ENCODE data around the gene HOXB13.

Gene HOXB13

DNA sequence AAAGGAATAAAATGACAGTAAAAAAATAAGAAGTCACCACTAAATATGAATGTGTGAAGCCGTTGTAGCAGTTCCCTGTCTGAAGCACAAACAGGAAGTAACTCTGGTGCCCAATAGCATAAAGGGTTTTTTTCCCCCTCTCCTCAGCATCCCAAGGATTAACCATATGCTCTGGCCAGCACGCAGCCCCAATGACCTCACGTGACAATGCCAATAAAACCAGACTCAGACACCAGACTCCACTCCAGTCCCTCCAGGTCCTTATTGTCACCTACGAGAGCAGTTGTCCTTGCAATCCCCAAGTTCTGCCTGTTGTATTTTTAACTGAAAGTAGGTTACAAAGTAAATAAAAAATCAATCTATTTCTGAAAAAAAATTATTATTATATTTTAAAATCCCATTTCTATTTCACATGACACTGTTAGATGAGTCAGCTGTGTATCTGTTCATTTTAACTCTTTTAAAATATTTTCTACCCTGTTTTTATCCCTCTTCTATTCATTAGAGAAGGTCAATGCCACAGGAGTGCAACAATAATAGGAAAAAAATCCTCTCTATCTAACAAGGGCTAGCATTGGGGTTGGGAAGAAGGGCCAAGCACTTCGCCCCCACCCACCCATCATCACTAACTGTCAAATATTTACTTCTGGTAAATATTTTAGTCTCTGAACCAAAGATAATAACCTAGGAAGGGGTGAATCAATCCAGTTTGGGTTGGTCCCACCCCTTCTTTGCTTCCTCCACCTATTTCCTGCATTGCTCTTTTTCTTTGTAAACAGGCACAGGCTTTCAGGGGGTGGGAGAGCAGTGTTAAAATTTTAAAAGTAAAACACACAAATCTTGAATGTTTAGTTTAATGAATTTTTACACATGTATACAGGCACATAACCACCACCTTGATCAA is 12.8 kb downstream of the HOXB13 start:
- H3K36me3 Mint-ChIP-seq (ENCODE audit: low read depth), result no peaks in the 10 kb centered on the region
- H3K4me3 Mint-ChIP-seq, result no peak overlapping the region
- H3K9me3 Mint-ChIP-seq, result peaks cover 4% of the 10 kb centered on the region
- H3K27ac Mint-ChIP-seq, result no peak overlapping the region
- H3K27me3 Mint-ChIP-seq, result peaks cover 83% of the 10 kb centered on the region
- ATAC-seq (no peak), DNase-seq (no peak)
- peaks cover 18% of the 10 kb centered on the region for H3K4me1 Mint-ChIP-seq

GRCh38 chr17:48711128-48711527 is 17.4 kb downstream of the HOXB13 start:
- Mint-ChIP-seq H3K27me3 (peaks cover 74% of the 10 kb centered on the region), H3K36me3 (ENCODE audit: low read depth) (no peaks in the 10 kb centered on the region), H3K4me1 (no peaks in the 10 kb centered on the region), H3K27ac (no peak overlapping the region), H3K9me3 (no peaks in the 10 kb centered on the region), H3K4me3 (no peak overlapping the region)
- DNase-seq (no peak), ATAC-seq (no peak)

GRCh38 chr17:48704361-48705248 is 23.9 kb downstream of the HOXB13 start:
- no peak for ATAC-seq
- Mint-ChIP-seq H3K36me3 (ENCODE audit: low read depth) (no peaks in the 10 kb centered on the region), H3K4me3 (no peak overlapping the region), H3K27ac (no peak overlapping the region), H3K4me1 (no peaks in the 10 kb centered on the region), H3K27me3 (peaks cover 60% of the 10 kb centered on the region), H3K9me3 (no peaks in the 10 kb centered on the region)
- no peak for DNase-seq

GRCh38 chr17:48701864-48702532 is 26.6 kb downstream of the HOXB13 start:
- Mint-ChIP-seq H3K36me3 (ENCODE audit: low read depth) (no peaks in the 10 kb centered on the region), H3K4me1 (no peaks in the 10 kb centered on the region), H3K27ac (no peak overlapping the region), H3K9me3 (no peaks in the 10 kb centered on the region), H3K4me3 (no peak overlapping the region), H3K27me3 (peaks cover 54% of the 10 kb centered on the region)
- no peak for DNase-seq
- ATAC-seq, result no peak

GRCh38 chr17:48693178-48693577 is 35.4 kb downstream of the HOXB13 start:
- DNase-seq (no peak), ATAC-seq (no peak)
- H3K4me3 Mint-ChIP-seq, result no peak overlapping the region
- peaks cover 4% of the 10 kb centered on the region for H3K9me3 Mint-ChIP-seq
- no peaks in the 10 kb centered on the region for H3K4me1 Mint-ChIP-seq
- no peak overlapping the region for H3K27ac Mint-ChIP-seq
- H3K36me3 Mint-ChIP-seq (ENCODE audit: low read depth), result no peaks in the 10 kb centered on the region
- H3K27me3 Mint-ChIP-seq, result peaks cover 36% of the 10 kb centered on the region

DNA sequence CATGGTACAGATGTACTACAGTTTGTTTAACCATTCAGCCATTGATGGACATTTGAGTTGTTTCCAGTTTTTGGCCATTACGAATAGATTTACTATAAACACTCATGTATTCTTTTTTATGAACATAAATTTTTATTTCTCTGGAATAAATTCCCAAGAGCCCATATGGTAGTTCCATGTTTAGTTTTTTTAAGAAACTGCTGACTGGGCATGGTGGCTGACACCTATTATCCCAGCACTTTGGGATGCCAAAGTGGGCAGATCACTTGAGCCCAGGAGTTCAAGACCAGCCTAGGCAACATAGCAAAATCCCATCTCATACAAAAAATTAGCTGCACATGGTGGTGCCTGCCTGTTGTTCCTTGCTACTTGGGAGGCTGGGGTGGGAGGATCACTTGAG is 36.5 kb downstream of the HOXB13 start:
- DNase-seq (no peak), ATAC-seq (no peak)
- Mint-ChIP-seq H3K4me3 (no peak overlapping the region), H3K27me3 (peaks cover 26% of the 10 kb centered on the region), H3K36me3 (ENCODE audit: low read depth) (no peaks in the 10 kb centered on the region), H3K27ac (no peak overlapping the region), H3K9me3 (peaks cover 4% of the 10 kb centered on the region), H3K4me1 (no peaks in the 10 kb centered on the region)

- ATAC-seq, result no peak
- H3K27me3 Mint-ChIP-seq, result peaks cover 22% of the 10 kb centered on the region
- H3K36me3 Mint-ChIP-seq (ENCODE audit: low read depth), result no peaks in the 10 kb centered on the region
- H3K9me3 Mint-ChIP-seq, result peaks cover 4% of the 10 kb centered on the region
- no peak overlapping the region for H3K4me3 Mint-ChIP-seq
- no peak for DNase-seq
- H3K4me1 Mint-ChIP-seq, result no peaks in the 10 kb centered on the region
- H3K27ac Mint-ChIP-seq, result no peak overlapping the region
These were observed 37.9 kb downstream of the HOXB13 start for GRCh38 chr17:48690655-48691054.

DNA sequence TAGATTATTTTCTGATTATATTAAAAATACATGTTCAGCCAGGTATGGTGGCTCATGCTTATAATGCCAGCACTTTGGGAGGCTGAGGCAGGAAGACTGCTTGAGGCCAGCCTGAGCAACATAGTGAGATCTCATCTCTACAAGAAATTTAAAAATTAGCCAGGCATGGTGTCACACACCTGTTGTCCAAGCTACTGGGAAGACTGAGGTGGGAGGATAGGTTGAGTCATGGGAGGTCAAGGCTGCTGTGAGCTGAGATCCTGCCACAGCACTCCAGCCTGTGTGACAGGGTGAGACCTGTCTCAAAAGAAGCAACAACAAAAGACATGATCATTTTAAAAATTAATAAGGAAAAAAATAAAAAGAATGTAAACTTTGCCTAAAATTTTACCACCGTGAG is 46.9 kb downstream of the HOXB13 start:
- H3K27ac Mint-ChIP-seq, result no peak overlapping the region

DNA sequence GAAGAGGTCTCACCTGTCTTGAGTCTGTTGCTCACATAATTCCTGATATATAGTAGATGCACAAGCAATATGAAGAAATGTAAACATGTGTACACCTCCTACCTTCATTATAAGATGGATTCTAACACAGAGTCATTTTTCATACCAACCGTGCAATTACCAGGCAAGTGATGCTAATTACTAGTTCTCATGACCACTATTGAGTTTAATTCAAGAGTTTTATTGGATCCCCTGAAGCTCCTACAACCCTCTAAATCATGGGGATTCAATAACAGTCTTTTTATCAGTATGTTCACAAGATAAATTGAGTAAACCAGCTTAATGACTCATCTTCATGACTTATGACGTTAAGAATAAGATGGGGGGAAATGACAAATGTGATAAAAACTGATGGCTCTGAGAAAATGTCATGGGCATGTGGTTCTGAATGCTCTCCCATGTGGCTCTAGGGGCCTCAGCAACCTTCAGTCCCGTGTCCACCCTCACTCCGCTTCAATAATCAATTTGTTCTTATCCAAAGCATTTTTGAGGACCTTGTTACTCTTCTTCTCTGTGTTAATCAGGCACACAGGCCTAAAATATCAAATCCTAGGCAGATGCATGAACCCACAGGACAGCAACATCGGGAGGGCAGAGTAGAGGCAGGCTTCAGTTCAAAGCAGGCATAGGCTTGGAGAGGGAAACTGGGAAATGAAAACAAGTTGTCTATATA is 49.0 kb downstream of the HOXB13 start:
- Mint-ChIP-seq H3K9me3 (no peaks in the 10 kb centered on the region), H3K27ac (no peak overlapping the region), H3K4me3 (no peak overlapping the region), H3K36me3 (ENCODE audit: low read depth) (no peaks in the 10 kb centered on the region), H3K27me3 (peaks cover 22% of the 10 kb centered on the region), H3K4me1 (no peaks in the 10 kb centered on the region)
- ATAC-seq (no peak), DNase-seq (no peak)

More for the DNA sequence above, 46.9 kb downstream of the HOXB13 start:
- no peak for ATAC-seq
- DNase-seq, result no peak
- Mint-ChIP-seq H3K4me3 (no peak overlapping the region), H3K4me1 (no peaks in the 10 kb centered on the region), H3K9me3 (no peaks in the 10 kb centered on the region), H3K27me3 (peaks cover 22% of the 10 kb centered on the region), H3K36me3 (ENCODE audit: low read depth) (no peaks in the 10 kb centered on the region)

DNA sequence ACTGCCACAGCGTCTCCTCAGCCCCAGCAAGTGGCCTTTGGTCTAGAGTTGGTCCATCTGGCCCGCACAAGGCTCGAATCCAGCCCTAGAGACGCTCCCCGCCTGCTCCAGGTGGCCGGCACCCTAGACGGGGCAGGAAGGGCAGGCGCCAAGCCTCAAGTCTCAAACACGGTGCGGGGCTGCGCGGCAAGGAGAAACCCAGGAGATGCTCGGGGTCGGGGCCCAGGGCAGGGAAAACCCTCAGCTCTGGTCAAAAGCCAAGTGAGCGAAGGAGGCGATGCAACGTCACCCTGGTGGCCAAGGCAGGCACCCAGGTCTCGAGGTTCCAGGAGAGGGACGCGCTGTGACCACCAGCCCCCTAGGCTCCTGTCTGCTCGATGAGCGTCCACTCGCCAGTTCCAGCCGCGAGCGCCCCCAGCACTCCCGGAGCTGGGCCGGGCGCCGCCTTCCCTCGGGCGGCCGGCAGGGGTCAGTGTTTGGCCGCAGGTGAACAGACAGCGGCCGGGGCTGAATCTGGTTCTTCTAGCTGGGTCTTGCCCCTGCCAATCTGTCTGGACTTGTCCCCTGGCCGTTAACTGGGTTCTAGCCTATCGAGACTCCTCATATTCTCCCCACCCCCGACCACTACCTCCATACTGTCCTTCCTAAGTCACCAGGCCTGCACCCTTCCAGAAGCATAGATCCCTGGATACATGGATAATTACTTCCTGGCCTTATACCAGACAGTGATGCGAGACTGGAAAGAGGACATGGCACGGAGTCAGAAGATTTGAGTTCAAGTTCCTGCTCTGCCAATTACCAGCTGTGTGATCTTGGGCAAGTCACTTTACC is 50.2 kb downstream of the HOXB13 start:
- Mint-ChIP-seq H3K27ac (no peak overlapping the region), H3K36me3 (ENCODE audit: low read depth) (no peaks in the 10 kb centered on the region), H3K4me1 (no peaks in the 10 kb centered on the region), H3K4me3 (no peak overlapping the region), H3K9me3 (no peaks in the 10 kb centered on the region), H3K27me3 (peaks cover 27% of the 10 kb centered on the region)
- peak; percentile 81 for DNase-seq
- peak; percentile 82 for ATAC-seq

DNA sequence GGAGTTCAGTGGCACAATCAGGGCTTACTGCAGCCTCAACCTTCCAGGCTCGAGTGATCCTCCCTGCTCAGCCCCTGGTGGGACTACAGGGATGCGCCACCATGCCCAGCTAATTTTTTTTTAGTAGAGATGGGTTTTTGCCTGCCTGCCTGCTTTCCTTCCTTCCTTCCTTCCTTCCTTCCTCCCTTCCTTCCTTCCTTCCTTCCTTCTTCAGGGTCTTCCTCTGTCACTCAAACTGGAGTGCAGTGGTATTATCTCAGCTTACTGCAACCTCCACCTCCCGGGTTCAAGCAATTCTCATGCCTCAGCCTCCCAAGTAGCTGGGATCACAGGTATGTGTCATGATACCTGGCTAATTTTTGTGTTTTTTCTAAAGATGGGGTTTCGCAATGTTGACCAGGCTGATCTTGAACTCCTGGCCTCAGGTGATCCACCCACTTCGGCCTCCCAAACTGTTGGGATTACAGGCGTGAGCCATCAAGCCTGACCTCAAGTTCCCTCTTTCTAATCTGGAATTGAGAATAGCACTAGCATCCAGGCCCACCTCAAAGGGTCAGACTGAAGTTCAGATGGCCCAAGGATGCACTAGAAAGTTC is 51.5 kb downstream of the HOXB13 start:
- Mint-ChIP-seq H3K36me3 (ENCODE audit: low read depth) (no peaks in the 10 kb centered on the region), H3K4me3 (no peak overlapping the region), H3K27me3 (peaks cover 32% of the 10 kb centered on the region), H3K27ac (no peak overlapping the region), H3K9me3 (no peaks in the 10 kb centered on the region), H3K4me1 (no peaks in the 10 kb centered on the region)
- no peak for DNase-seq
- ATAC-seq, result no peak

Measured in activated naive CD8-positive, alpha-beta T cell treated with anti-CD3 and anti-CD28 coated beads, Interleukin-2, amount 50 U/mL, for 24 hours (primary cell).